SJSA1 (cell line): Measurements from ENCODE around the gene XCR1. TPM values are rescaled to one million over a fixed set of nuclear protein-coding genes. Genes with fewer than 3 reads are reported as not detected.

Experiments used
- total RNA-seq: library from RNA; depleted of rRNA; stranded (reverse); fragments of >200 nt; shearing (Covaris generic); gene quantifications from 2 replicates; pipeline ENCODE4 v1.2.3, GENCODE V29; 2014; rRNA removed

Gene XCR1
- total RNA-seq, 1 experiment from 2014 or later = not detected

Other genes starting within 250 kb of the XCR1 start
- 0.03 TPM in 1 of 2 replicates, not detected in the other for gene SLC6A20, start 230.9 kb downstream of the XCR1 start, total RNA-seq
- 8.2 and 19.0 TPM in 2 replicates for gene LZTFL1, start 185.4 kb downstream of the XCR1 start, total RNA-seq
- gene CCR9, start 140.9 kb downstream of the XCR1 start, total RNA-seq = not detected in 2 replicates
- gene CXCR6, start 84.0 kb downstream of the XCR1 start, total RNA-seq = not detected in 2 replicates
- 5.4 and 7.6 TPM in 2 replicates for gene FYCO1, start 31.7 kb downstream of the XCR1 start, total RNA-seq
- 0.87 and 1.3 TPM in 2 replicates for gene CCR1, start 180.8 kb upstream of the XCR1 start, total RNA-seq
- 0.29 and 0.66 TPM in 2 replicates for gene CCR3, start 215.0 kb upstream of the XCR1 start, total RNA-seq